Prostate gland (tissue), 2 donors: ENCODE data around the gene NPDC1.

Source experiments
- CTCF ChIP-seq, 4 experiments: fragments of 200-600 bp in 2 of 4; fragments of 450-650 bp in 2 of 4; sonication (generic) in 2 of 4; IDR thresholded peaks; 1 replicate in 3 of 4; 2 replicates in 1 of 4; pipeline ENCODE4 v1.5.1; 2016 to 2019; ENCODE audit warnings: antibody characterized with exemption in 4 of 4, mild to moderate bottlenecking in 2 of 4, moderate library complexity in 2 of 4
- POLR2A ChIP-seq: fragments of 450-650 bp; IDR thresholded peaks from one replicate; pipeline ENCODE4 v1.6.1; 2016; ENCODE audit warnings: antibody characterized with exemption, mild to moderate bottlenecking

DNA sequence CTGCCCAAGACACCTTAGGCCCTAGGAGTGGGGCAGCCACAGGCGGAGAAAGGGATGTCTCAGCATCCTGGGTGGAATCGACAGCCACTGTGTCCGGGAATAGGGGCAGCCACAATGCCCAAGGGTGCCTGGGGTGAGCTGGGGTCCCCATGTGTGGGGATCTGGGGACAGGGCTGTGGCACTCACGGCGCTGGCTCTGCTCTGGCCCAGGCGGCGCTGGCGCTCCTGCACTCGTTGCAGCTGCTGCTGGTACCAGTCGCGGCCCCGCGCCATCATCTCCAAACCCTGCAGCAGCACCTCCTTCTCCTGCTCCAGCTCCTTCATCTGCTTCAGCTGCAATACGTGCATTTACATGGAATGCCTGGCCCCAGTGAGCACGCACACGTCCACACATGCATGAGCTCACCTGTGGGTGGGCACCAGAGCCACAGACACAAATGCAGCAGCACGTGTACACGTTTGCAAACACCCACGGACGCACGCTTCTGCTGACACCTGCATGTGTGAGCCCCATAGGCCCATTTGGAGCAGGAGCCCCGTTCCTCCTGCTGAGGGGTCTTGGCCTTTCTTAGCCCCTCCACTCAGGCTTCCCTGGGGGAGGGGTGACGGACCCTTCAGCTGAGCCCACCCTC, 19.5 kb upstream of the NPDC1 start:
- TF ChIP-seq CTCF (IDR thresholded peaks at IDR 0.05) (no peak), POLR2A (no peak)
